OCI-LY1 (cell line): ENCODE data around the gene RNF217.

Experiments
- EZH2 ChIP-seq: fragments of 200-600 bp; sonication (generic), shearing (Covaris generic); IDR thresholded peaks from 2 replicates; pipeline ENCODE4 v1.8.0; 2017; ENCODE audit warnings: borderline replicate concordance, mixed run types, mild to moderate bottlenecking, antibody characterized with exemption, low read length, moderate library complexity, mixed read lengths
- TF ChIP-seq, protein P1 (sequence below): fragments of 200-600 bp; sonication (generic), shearing (Covaris generic); IDR thresholded peaks from 2 replicates; pipeline ENCODE4 v1.5.1; 2017; ENCODE audit warnings: mild to moderate bottlenecking, antibody characterized with exemption, low read length, moderate library complexity, mixed read lengths

- TF ChIP-seq, protein P1, sequence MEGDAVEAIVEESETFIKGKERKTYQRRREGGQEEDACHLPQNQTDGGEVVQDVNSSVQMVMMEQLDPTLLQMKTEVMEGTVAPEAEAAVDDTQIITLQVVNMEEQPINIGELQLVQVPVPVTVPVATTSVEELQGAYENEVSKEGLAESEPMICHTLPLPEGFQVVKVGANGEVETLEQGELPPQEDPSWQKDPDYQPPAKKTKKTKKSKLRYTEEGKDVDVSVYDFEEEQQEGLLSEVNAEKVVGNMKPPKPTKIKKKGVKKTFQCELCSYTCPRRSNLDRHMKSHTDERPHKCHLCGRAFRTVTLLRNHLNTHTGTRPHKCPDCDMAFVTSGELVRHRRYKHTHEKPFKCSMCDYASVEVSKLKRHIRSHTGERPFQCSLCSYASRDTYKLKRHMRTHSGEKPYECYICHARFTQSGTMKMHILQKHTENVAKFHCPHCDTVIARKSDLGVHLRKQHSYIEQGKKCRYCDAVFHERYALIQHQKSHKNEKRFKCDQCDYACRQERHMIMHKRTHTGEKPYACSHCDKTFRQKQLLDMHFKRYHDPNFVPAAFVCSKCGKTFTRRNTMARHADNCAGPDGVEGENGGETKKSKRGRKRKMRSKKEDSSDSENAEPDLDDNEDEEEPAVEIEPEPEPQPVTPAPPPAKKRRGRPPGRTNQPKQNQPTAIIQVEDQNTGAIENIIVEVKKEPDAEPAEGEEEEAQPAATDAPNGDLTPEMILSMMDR: no peak
- no peak for TF ChIP-seq EZH2
These were observed 155.6 kb downstream of the RNF217 start for GRCh38 chr6:125117818-125118217.
